Measurements from ENCODE around the gene OR14K1.

GRCh38 chr1:247747616-247748015 is 9.2 kb downstream of the OR14K1 start:
- TF ChIP-seq POLR2A (IDR thresholded peaks at IDR 0.05; ENCODE audit: low read depth, low read length) (no peak), TAF1 (IDR thresholded peaks at IDR 0.05; ENCODE audit: borderline replicate concordance, low read depth, low read length) (no peak), POLR2AphosphoS5 (IDR thresholded peaks at IDR 0.05; ENCODE audit: low read depth, low read length) (no peak)

All from GM12892 (cell line).